A673 (cell line): ENCODE data around the gene TRIM46. TPM values are rescaled to one million over a fixed set of nuclear protein-coding genes. Genes with fewer than 3 reads are reported as not detected.
A peak's percentile ranks its signal among the peaks of the same experiment; 100 is the strongest.
"Not testable (repeated sequence)": the region's sequence is repeated elsewhere in the genome, so short reads cannot be mapped to it uniquely, and the experiment has no call there.

ENCODE experiments used
- BruUV-seq: library from RNA; stranded (reverse); fragments of 400-500 nt; replicated peaks from 2 replicates; lab custom pipeline; 2021; lab: Mats Ljungman, UMichigan
- CTCF ChIA-PET: fragments of 300-600 bp; sonication (Branson Sonifier 250); formaldehyde crosslinking; loops from one replicate; lab custom pipeline; 2022; ENCODE audit warnings: antibody characterized with exemption; lab: Charles Lee
- POLR2A ChIA-PET: fragments of 300-600 bp; sonication (Branson Sonifier 250); formaldehyde crosslinking; loops from one replicate; lab custom pipeline; 2022; ENCODE audit warnings: antibody characterized with exemption; ENCODE audit not compliant: low non-redundant PET; lab: Charles Lee
- DNase-seq: peaks from one replicate; pipeline ENCODE4 v3.0.0-alpha.2; 2015; ENCODE audit warnings: low spot score
- H3K27ac ChIP-seq: fragments of 200-600 bp; sonication (generic); 2 replicates; pipeline ENCODE4 v1.5.1; 2016; ENCODE audit warnings: mixed run types, low read depth, mild to moderate bottlenecking, mixed read lengths, antibody characterized with exemption, low read length; ENCODE audit not compliant: poor library complexity, severe bottlenecking
- H3K27me3 ChIP-seq: fragments of 200-600 bp; sonication (generic); replicated peaks from 2 replicates; pipeline ENCODE4 v1.6.1; 2017; ENCODE audit warnings: mixed run types, low read depth, mild to moderate bottlenecking, mixed read lengths, antibody characterized with exemption, low read length; ENCODE audit not compliant: insufficient read depth, poor library complexity
- H3K36me3 ChIP-seq: fragments of 200-600 bp; sonication (generic); 2 replicates; pipeline ENCODE4 v1.6.1; 2016; ENCODE audit warnings: mixed run types, mild to moderate bottlenecking, mixed read lengths, antibody characterized with exemption, low read length; ENCODE audit not compliant: insufficient read depth, poor library complexity, severe bottlenecking
- H3K4me1 ChIP-seq: fragments of 200-600 bp; sonication (generic); 2 replicates; pipeline ENCODE4 v1.6.1; 2017; ENCODE audit warnings: mixed run types, mild to moderate bottlenecking, mixed read lengths, antibody characterized with exemption, low read length; ENCODE audit not compliant: insufficient read depth, poor library complexity, severe bottlenecking
- H3K4me3 ChIP-seq: fragments of 200-600 bp; sonication (generic); 2 replicates; pipeline ENCODE4 v1.5.1; 2016; ENCODE audit warnings: low read depth, mixed run types, mild to moderate bottlenecking, mixed read lengths, low read length; ENCODE audit not compliant: poor library complexity, severe bottlenecking
- H3K9me3 ChIP-seq: fragments of 200-600 bp; sonication (generic); 2 replicates; pipeline ENCODE4 v1.6.1; 2016; ENCODE audit warnings: mixed run types, low read depth, mild to moderate bottlenecking, mixed read lengths, antibody characterized with exemption, low read length; ENCODE audit not compliant: poor library complexity, severe bottlenecking
- CTCF ChIP-seq: fragments of 300-800, 200-600 bp; sonication (generic); conservative IDR thresholded peaks from 2 replicates; pipeline ENCODE4 v1.5.1; 2017; ENCODE audit warnings: low read depth, mild to moderate bottlenecking, antibody characterized with exemption, low read length, moderate library complexity, mixed read lengths
- EZH2 ChIP-seq: fragments of 200-600 bp; sonication (generic); IDR thresholded peaks from 2 replicates; pipeline ENCODE4 v1.6.1; 2017; ENCODE audit warnings: borderline replicate concordance, low read depth, mild to moderate bottlenecking, mixed read lengths, antibody characterized with exemption, low read length; ENCODE audit not compliant: poor library complexity, severe bottlenecking
- intact Hi-C: fragments of 100-400 bp; cut with micrococcal nuclease; formaldehyde crosslinking; loops from one replicate; pipeline ENCODE4 v1.10.0; 2022; ENCODE audit not compliant: unreplicated experiment
- total RNA-seq: library from RNA; stranded (reverse); gene quantifications from 2 replicates; pipeline ENCODE4 v1.2.3, GENCODE V29; 2021

Gene TRIM46
- total RNA-seq, 1 experiment from 2014 or later, result 5.1 TPM

GRCh38 chr1:155193275-155193990 lies 19.8 kb downstream of the TRIM46 start:
- peak overlapping the region; percentile 84 for H3K27ac ChIP-seq
- DNase-seq, result peak; percentile 89
- H3K4me1 ChIP-seq, result peaks cover 22% of the 10 kb centered on the region
- no peaks in the 10 kb centered on the region for H3K27me3 ChIP-seq
- POLR2A ChIA-PET, result interaction anchor here (0.6 kb wide), 1 partner anchor 327 kb away, joined by 14 read pairs; no protein-coding TSS in a partner anchor
- CTCF ChIA-PET, result interaction anchor here (0.7 to 2.7 kb wide), 10 partner anchors 11 to 130 kb away, joined by 3 to 39 read pairs (median 6); partner anchors contain the start of genes KRTCAP2 and TRIM46
- intact Hi-C loops, result no loop called here
- peaks cover 16% of the 10 kb centered on the region for H3K36me3 ChIP-seq
- H3K9me3 ChIP-seq, result no peaks in the 10 kb centered on the region
- peak overlapping the region; percentile 57 for H3K4me3 ChIP-seq
- TF ChIP-seq EZH2, result no peak
- TF ChIP-seq CTCF, result peak; percentile 99
- no TSS peak for BruUV-seq

DNA sequence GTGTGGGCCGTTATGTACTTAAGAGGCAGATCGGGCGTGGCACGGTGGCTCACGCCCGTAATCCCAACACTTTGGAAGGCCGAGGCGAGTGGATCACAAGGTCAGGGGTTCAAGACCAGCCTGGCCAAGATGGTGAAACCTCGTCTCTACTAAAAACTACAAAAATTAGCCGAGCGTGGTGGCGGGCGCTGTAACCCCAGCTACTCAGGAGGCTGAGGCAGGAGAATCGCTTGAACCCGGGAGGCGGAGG lies 20.3 kb downstream of the TRIM46 start:
- ChIA-PET POLR2A (interaction anchor here (0.6 kb wide), 1 partner anchor 328 kb away, joined by 14 read pairs; no protein-coding TSS in a partner anchor), CTCF (interaction anchor here (0.7 to 2.7 kb wide), 9 partner anchors 10 to 130 kb away, joined by 3 to 39 read pairs (median 6); partner anchors contain the start of genes KRTCAP2 and TRIM46)
- intact Hi-C loops, BruUV-seq, DNase-seq, H3K27me3 ChIP-seq, H3K9me3 ChIP-seq: not testable (repeated sequence)
- H3K36me3 ChIP-seq, result peaks cover 19% of the 10 kb centered on the region
- H3K4me1 ChIP-seq, result peaks cover 22% of the 10 kb centered on the region
- H3K4me3 ChIP-seq, result peak overlapping the region; percentile 57
- peak overlapping the region; percentile 84 for H3K27ac ChIP-seq

DNA sequence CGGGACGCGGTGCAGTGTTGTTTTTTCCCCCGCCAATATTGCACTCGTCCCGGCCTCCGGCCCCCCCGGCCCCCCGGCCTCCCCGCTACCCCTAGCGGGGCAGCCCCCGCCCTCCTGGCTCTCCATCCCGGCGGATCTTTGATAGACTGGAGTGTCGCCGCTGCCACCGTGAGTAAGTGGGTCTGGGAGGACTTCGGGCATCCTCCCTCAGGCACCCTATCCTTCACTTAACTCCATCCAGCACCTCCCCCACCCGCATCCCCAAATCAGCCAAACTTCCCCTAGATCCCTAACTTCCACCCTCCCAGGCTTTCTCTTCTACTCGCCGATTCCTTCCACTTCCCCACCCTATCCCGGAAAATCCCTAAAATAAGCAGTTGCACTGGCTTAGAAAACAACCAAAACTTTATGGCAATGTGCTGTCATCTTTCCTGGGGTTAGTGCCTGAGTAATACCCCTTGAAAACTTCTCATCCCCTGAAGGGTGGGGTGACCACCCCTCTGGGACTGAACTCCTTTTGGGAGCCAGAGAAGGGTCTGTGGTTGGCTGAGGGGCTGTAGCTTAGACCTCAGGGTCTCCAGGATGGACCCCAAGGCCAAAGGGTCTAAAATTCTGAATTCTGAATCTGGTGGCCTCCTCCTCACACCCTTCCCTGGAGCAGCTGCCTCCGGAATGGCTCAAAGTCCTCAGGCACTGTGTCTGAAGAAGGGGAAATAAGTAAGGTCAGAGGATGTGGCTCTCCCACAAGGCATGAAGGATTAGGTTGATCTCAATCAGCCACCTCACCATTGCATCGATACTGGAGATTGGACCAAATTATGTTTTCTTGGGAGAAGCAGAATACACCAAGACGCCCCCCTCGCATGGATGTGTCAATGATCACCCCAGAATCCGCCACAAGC lies 21.8 kb downstream of the TRIM46 start:
- no peak for DNase-seq
- H3K9me3 ChIP-seq, result no peaks in the 10 kb centered on the region
- peaks cover 19% of the 10 kb centered on the region for H3K36me3 ChIP-seq
- no peaks in the 10 kb centered on the region for H3K27me3 ChIP-seq
- peak overlapping the region; percentile 84 for H3K27ac ChIP-seq
- ChIA-PET CTCF (interaction anchor here (0.6 to 2.7 kb wide), 4 partner anchors 12 to 55 kb away, joined by 5 to 39 read pairs (median 9); partner anchors contain the start of genes KRTCAP2 and TRIM46), POLR2A (interaction anchor here (0.5 to 0.6 kb wide), 2 partner anchors 48 to 713 kb away, joined by 3 to 4 read pairs; no protein-coding TSS in a partner anchor)
- TF ChIP-seq CTCF (no peak), EZH2 (no peak)
- BruUV-seq, result TSS peak; percentile 76
- intact Hi-C loops, result no loop called here
- peak overlapping the region; percentile 57 for H3K4me3 ChIP-seq
- peaks cover 22% of the 10 kb centered on the region for H3K4me1 ChIP-seq
